GM13977 (cell line): Measurements from ENCODE around the gene PAN2.
A peak's percentile ranks its signal among the peaks of the same experiment; 100 is the strongest.

Experiments
- DNase-seq: peaks from one replicate; pipeline ENCODE4 v3.0.0; 2012; ENCODE audit warnings: low spot score
- in situ Hi-C: fragments of 300-500 bp; cut with MboI; formaldehyde crosslinking; loops from one replicate; pipeline ENCODE4 v1.12.0; 2022; ENCODE audit warnings: low sequenced_read_pairs, low pct_unique_long_range_greater_than_20kb, mixed read lengths, inconsistent platforms; ENCODE audit not compliant: unreplicated experiment
- TF ChIP-seq, protein P1 (sequence below): IDR thresholded peaks from 2 replicates; pipeline ENCODE4 v1.5.1; 2012; ENCODE audit warnings: mild to moderate bottlenecking, control low read depth; ENCODE audit not compliant: insufficient read depth; ENCODE audit errors: extremely low read depth, missing control alignments

Gene PAN2

DNA sequence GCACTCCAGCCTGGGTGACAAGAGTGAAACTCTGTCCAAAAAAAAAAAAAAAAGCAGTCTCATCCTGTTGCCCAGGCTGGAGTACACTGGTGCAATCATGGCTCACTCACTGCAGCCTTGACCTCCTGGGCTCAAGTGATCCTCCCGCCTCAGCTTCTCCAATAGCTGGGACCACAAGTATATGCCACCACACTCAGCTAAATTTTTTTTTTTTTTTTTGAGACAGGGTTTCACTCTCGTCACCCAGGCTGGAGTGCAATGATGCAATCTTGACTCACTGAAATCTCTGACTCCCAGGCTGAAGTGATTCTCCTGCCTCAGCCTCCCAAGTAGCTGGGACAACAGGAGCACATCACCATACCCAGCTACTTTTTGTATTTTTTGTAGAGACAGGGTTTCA lies 12.8 kb downstream of the PAN2 start:
- in situ Hi-C loops: no loop called here
- DNase-seq: no peak
- TF ChIP-seq, protein P1, sequence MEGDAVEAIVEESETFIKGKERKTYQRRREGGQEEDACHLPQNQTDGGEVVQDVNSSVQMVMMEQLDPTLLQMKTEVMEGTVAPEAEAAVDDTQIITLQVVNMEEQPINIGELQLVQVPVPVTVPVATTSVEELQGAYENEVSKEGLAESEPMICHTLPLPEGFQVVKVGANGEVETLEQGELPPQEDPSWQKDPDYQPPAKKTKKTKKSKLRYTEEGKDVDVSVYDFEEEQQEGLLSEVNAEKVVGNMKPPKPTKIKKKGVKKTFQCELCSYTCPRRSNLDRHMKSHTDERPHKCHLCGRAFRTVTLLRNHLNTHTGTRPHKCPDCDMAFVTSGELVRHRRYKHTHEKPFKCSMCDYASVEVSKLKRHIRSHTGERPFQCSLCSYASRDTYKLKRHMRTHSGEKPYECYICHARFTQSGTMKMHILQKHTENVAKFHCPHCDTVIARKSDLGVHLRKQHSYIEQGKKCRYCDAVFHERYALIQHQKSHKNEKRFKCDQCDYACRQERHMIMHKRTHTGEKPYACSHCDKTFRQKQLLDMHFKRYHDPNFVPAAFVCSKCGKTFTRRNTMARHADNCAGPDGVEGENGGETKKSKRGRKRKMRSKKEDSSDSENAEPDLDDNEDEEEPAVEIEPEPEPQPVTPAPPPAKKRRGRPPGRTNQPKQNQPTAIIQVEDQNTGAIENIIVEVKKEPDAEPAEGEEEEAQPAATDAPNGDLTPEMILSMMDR: no peak

DNA sequence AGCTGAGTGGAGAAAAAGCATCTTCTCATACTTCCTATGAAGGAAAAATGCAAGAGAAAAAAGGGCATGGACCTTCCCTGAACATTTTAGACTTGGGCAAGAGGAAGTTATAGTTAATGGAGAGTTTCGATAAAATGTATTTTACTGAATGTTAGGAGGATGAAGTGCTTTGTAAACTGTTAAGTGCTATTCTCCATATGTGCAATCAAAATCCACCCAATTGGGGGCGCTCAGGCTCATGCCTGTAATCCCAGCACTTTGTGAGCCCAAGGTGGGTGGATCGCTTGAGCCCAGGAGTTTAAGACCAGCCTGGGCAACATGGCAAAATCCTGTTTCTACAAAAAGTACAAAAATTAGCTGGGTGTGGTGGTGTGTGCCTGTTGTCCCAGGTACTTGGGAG lies 16.1 kb downstream of the PAN2 start:
- in situ Hi-C loops: no loop called here
- no peak for DNase-seq
- TF ChIP-seq, protein P1: no peak

DNA sequence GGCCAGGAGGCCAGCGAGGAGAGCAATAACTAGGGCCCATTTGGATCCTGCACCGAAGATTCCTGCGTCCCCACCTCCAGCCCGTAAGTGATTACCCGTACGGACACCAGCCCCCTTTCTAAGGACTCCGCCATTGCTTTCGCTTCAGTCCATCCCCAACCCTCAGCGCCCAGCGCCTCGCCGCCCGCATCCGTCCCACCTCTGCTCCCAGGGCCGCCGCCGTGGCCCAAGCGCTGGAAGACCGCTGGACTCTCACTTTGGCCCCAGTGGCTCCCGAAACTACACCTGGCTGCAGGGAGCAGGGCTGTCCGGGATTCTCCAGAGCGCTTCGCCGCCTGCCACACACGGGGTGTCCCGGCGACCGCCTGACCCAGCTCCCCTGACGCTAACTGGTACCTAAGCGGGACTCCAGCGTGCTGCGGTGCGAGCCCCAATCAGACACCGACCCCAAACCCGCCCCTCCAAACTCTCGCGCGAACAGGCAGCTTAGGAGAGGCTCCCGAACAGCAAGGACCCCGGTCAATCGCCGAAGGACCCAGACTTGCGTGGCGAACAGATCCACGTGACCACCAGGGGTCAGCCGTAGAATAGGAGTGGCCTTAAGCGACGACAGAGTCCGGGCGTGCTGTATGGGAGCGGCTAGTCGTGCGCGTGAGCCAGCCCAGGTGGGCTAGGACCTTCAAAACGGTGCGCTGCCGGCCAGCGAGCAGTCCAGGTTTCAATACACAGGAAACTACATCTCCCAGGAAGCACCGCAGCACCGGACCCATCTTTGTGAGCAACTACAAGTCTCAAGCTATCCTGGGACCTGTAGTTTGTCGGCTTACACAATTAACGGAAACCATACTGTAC lies 18.0 kb downstream of the PAN2 start, which contains the start of gene CNPY2:
TSS of gene CNPY2 (minus strand) at position 367 of the 852 bp plus-strand sequence. CDS start 771 bp downstream, outside the sequence.
- TF ChIP-seq, protein P1: peak; percentile 28
- in situ Hi-C loops: no loop called here
- DNase-seq: peak; percentile 94

DNA sequence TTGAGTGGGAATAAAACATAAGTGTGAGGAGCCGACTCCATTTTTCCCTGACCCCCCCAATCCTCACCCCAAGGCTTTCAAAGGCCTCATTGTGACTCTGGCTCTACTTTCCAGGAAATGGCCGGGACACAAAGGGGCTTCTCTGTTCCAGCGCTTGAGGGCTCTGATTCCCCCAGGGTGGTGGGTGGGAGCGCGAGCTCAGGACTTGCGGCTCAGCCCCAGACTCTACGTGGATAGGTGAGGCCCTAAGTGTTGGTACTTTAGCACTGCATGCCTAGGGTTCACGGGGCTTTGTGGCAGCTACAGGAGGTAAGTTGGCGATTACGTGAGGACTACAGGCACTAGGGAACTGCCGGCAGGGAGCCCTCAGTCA lies 18.6 kb downstream of the PAN2 start:
- TF ChIP-seq, protein P1: no peak
- no peak for DNase-seq
- in situ Hi-C loops: no loop called here

DNA sequence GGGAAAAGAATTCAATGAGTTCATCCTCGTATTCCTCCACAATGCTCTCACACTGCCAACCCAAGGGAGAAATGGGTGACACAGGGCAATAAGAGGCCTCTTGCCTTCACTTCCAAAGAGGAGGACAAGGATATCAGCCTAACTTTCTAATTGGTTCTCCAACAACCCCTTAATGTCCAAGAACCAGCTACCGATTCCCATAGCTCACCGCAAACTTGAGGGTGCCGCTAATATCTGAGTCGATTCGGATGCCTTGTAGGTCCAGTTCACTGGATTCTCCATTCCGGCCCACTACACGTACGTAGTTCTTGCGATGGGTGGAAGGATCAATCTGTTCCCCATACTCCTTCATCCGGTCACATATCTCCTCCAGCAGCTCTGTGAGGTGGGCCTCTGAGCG lies 22.8 kb downstream of the PAN2 start:
- TF ChIP-seq, protein P1: no peak
- in situ Hi-C loops: no loop called here
- no peak for DNase-seq

DNA sequence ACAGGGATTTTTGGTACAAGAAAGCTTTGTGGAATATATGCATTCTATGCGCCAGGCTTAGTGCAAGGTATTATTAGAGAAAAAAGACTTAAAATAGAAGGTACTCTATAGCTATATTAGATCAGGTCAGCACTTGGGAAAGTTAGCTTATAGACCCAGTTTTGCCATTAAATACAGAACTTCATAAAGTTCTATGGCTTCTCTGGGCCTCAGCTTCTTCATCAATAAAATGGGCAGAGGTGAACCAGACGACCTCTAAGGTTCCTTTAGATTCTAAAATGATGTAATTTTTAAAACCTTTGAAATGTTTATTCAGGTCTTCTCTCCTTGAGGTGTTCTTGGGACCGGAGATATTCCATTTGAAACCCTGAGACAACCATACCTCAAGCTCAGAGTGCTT lies 25.1 kb downstream of the PAN2 start:
- in situ Hi-C loops: no loop called here
- no peak for DNase-seq

More for the DNA sequence above, 25.1 kb downstream of the PAN2 start:
- TF ChIP-seq, protein P1: no peak
